Central memory CD8-positive, alpha-beta T cell (primary cell): ENCODE measurements around the gene TAX1BP3.

Source experiments
- ATAC-seq: fragments of 150-1000 bp; cut with Tn5 transposase; replicated peaks from 2 replicates; pipeline ENCODE4 v1.10.0; 2022; ENCODE audit warnings: mild to moderate bottlenecking, moderate FRiP score, moderate number of reproducible peaks; ENCODE audit not compliant: poor library complexity, severe bottlenecking; ENCODE audit errors: extremely low read depth
- DNase-seq, 2 donors: peaks; one replicate each; pipeline ENCODE4 v3.0.0; 2021; ENCODE audit warnings: low spot score in 2 of 2
- H3K27ac Mint-ChIP-seq: one replicate; pipeline ENCODE4 v1.8.0; 2022; ENCODE audit warnings: low read depth, mild to moderate bottlenecking, moderate library complexity, mixed read lengths
- H3K27me3 Mint-ChIP-seq: one replicate; pipeline ENCODE4 v1.8.0; 2022; ENCODE audit warnings: mixed read lengths
- H3K36me3 Mint-ChIP-seq: one replicate; pipeline ENCODE4 v1.8.0; 2022; ENCODE audit warnings: mild to moderate bottlenecking, moderate library complexity, mixed read lengths; ENCODE audit not compliant: insufficient read depth
- H3K4me1 Mint-ChIP-seq: one replicate; pipeline ENCODE4 v1.8.0; 2022; ENCODE audit warnings: mixed read lengths
- H3K4me3 Mint-ChIP-seq: one replicate; pipeline ENCODE4 v1.8.0; 2022; ENCODE audit warnings: mild to moderate bottlenecking, moderate library complexity, mixed read lengths
- H3K9me3 Mint-ChIP-seq: one replicate; pipeline ENCODE4 v1.8.0; 2022; ENCODE audit warnings: mixed read lengths

Gene TAX1BP3

DNA sequence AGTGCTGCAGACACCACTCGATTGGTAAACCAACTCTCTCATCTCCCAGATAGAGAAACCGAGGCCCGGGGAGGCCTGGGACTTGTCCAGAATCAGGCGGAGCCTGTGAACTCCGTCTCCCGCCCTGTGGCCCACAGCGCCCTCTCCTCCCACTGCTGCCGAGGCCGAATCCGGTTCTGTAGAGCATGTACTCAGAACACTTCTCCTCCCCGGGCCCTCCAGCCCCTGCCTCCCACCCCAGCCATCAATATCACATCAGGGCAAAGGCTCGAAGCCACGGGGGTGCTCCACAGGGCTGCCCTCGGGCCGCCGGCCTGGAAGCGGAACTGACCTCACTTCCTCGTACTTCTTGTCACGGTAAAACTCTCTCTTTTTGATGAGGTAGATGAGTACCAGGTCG, 13.2 kb upstream of the TAX1BP3 start:
- Mint-ChIP-seq H3K9me3 (no peaks in the 10 kb centered on the region), H3K4me3 (no peak overlapping the region)

DNA sequence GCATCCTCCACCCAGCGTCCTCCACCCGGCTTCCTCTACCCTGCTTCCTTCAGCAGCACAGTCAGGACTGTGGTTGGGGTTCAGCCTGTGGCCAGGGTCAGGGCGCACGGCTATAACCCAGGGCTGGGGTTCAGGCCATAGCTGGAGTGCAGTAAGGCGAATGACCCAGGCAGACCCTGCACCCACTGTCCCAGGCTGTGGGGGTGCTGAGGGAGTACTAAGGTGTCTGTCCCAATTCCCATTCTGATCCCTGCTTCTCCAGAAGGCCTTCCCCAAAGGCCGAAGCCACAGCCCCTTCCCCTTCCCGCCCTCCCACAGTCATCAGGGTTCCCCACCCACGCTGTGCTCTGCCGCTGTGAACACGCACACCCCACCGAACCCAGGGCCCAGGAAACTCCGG, 12.7 kb upstream of the TAX1BP3 start:
- H3K36me3 Mint-ChIP-seq, result peaks cover 11% of the 10 kb centered on the region
- no peak overlapping the region for H3K27ac Mint-ChIP-seq
- H3K4me1 Mint-ChIP-seq, result peaks cover 11% of the 10 kb centered on the region
- no peak for ATAC-seq
- no peak overlapping the region for H3K4me3 Mint-ChIP-seq
- no peaks in the 10 kb centered on the region for H3K27me3 Mint-ChIP-seq
- H3K9me3 Mint-ChIP-seq, result no peaks in the 10 kb centered on the region
- no peak for DNase-seq

More for the DNA sequence above, 13.2 kb upstream of the TAX1BP3 start:
- Mint-ChIP-seq H3K36me3 (peaks cover 11% of the 10 kb centered on the region), H3K27me3 (no peaks in the 10 kb centered on the region), H3K27ac (no peak overlapping the region), H3K4me1 (peaks cover 11% of the 10 kb centered on the region)
- ATAC-seq (no peak), DNase-seq (no peak)

DNA sequence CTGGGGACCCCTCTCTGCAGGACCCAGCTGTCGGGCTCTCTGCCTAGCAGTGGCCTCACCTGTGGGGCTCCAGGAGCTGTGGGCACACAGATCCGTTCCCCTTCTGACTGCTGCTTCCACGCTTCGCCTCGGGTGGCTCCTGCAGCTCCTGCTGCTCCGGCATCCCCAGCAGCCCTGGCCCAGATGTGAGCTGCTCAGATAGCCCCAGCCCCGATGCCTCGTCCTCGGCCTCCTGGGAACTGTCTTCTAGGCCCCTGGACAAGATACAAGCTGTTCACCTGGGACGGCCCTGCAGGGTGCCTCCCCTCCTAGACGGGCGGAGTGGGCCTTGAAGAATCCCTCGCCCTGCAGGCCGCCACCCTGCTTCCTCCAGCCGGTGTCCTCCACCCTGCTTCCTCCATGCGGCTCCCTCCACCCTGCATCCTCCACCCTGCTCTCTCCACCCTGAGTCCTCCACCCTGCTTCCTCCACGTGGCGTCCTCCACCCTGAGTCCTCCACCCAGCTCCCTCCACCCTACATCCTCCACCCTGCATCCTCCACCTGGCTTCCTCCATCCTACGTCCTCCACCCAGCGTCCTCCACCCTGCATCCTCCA, 11.3 kb upstream of the TAX1BP3 start:
- Mint-ChIP-seq H3K4me1 (peaks cover 11% of the 10 kb centered on the region), H3K27me3 (no peaks in the 10 kb centered on the region), H3K36me3 (peaks cover 5% of the 10 kb centered on the region), H3K27ac (no peak overlapping the region), H3K9me3 (no peaks in the 10 kb centered on the region), H3K4me3 (no peak overlapping the region)
- no peak for ATAC-seq
- DNase-seq, result no peak

DNA sequence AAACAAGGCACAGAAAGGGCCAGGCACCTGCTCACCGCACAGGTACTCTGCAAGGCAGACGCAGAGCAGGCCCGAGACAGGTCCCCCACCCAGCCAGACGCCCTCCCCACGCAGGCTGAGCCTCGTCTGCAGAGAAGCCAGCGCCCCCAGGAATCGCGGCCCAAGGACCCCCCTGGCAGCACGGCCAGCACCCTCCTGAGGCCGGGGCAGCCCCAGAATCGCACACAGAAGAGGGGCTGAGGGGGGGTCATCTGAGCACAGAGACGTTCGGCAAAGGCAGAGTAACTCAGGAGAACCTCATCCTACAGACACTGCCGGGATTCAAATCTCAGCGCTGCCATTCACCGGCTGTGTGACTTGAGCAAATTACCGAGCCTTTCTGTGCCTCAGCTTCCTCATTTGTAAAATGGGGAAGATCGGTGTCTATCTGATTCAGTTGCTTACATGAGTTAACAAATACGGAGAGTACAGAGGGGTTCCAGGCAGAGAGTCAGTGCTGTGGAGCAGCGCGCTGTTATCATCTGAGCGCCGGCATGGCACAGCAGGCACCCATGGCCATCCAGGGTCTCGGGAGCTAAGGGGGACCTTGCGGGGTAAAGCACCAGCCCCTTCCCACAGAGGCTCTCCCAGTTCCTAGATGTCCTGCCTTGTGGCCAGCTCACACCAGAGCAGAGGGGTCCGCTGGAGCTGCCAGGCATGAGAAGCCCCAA, 10.6 kb upstream of the TAX1BP3 start:
- Mint-ChIP-seq H3K27ac (no peak overlapping the region), H3K27me3 (no peaks in the 10 kb centered on the region), H3K36me3 (peaks cover 5% of the 10 kb centered on the region), H3K9me3 (no peaks in the 10 kb centered on the region), H3K4me3 (no peak overlapping the region), H3K4me1 (peaks cover 11% of the 10 kb centered on the region)
- ATAC-seq (no peak), DNase-seq (no peak)

DNA sequence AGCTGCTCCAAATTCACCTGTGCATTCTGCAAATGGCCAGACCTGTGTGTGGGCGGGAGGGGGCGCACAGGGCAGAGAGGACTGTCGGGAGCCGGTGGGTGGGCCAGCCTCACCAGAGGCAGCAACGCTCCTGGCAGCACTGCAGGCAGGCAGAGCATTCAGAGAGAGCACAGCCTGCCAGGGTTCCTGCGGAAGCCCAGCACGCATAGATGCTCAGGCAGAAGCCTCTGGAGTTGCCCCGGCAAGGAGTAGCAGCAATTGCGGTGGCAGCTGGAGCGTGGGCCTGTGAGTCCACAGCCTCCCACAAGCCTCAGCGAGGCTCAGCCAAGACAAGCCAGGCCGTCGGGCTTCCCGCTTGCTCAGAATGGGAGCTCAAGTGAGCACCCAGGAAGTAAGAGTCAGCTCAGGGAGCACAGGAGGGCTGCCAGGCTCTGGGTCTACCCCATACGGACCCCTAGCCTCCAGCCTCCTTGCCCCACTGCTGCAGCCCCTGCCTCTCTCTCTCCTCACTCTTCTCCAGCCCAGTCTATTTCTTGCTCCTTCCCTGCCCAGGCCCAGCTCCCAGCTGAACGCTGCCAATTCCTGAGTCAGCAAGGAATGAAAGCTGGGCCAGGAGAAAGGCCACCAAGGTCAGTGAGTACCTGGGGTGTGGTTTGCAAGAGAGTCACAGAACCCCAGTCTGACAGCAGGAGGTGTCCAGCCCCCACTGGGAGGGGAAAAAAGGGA, 9.9 kb upstream of the TAX1BP3 start:
- Mint-ChIP-seq H3K4me1 (peaks cover 9% of the 10 kb centered on the region), H3K27ac (no peak overlapping the region)

DNA sequence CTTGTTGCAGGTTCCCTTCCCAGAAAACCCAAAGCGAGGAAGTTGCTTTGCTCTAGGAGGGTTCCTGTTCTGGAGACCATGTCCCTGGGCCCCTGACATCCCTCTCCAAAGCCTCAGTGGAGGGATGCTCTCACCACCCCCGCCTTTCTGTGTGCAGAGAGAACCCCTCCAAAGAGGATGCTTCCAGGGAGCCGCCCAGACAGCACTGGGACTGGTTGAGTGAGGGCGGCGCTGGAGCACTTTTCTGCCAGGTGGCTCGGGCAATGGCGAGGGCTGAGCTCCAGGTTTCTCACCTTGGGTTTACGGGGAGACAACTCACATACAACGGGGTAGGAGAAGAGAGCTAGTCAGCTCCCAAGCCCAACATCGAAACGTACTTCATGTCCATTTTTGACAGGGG, 7.5 kb upstream of the TAX1BP3 start:
- Mint-ChIP-seq H3K27me3 (no peaks in the 10 kb centered on the region), H3K36me3 (peaks cover 5% of the 10 kb centered on the region), H3K9me3 (no peaks in the 10 kb centered on the region), H3K27ac (no peak overlapping the region), H3K4me1 (peaks cover 6% of the 10 kb centered on the region), H3K4me3 (no peak overlapping the region)
- no peak for DNase-seq
- ATAC-seq, result no peak

More for the DNA sequence above, 9.9 kb upstream of the TAX1BP3 start:
- Mint-ChIP-seq H3K27me3 (no peaks in the 10 kb centered on the region), H3K9me3 (no peaks in the 10 kb centered on the region), H3K36me3 (peaks cover 5% of the 10 kb centered on the region), H3K4me3 (no peak overlapping the region)
- DNase-seq (no peak), ATAC-seq (no peak)

DNA sequence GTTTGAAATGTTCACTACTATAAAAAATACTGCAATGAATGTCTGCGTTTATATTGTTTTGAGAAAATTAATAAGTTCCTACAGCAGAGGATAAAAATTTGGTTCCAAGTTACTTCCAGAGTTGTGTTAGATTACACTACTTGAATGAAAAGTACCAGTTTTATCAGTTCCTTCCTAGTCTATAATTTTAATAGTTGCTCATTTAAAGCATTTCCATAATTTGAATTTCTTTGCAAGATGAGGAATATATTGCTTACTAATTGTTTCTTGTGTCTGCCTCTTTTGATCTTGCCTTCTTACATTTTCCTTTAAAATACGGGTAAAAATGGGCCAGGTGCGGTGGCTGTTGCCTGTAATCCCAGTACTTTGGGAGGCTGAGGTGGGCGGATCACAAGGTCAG, 4.2 kb upstream of the TAX1BP3 start:
- peaks cover 19% of the 10 kb centered on the region for H3K4me1 Mint-ChIP-seq
- no peaks in the 10 kb centered on the region for H3K27me3 Mint-ChIP-seq
- ATAC-seq (no peak), DNase-seq (no peak)
- peaks cover 9% of the 10 kb centered on the region for H3K36me3 Mint-ChIP-seq
- no peak overlapping the region for H3K27ac Mint-ChIP-seq
- no peak overlapping the region for H3K4me3 Mint-ChIP-seq
- no peaks in the 10 kb centered on the region for H3K9me3 Mint-ChIP-seq

DNA sequence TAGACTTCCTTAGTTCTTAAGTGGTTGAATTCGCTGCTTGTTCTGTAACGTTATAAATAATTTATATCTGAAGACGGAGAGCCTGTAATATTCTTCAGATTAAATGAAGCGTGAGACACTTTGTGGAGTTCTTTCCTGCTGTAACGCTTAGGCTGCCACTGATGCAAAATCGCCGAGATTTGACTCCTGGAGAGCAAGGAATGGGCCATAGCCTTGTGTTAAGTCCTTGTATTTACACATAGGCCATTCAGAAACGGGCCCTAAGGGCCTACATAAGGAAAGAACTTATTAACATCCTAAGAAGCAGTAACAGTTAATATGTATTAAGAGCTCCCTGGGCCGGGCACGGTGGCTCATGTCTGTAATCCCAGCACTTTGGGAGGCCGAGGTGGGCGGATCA, 1.2 kb upstream of the TAX1BP3 start:
- Mint-ChIP-seq H3K4me1 (peaks cover 22% of the 10 kb centered on the region), H3K27ac (peak overlapping the region; percentile 95), H3K9me3 (no peaks in the 10 kb centered on the region), H3K36me3 (peaks cover 14% of the 10 kb centered on the region), H3K27me3 (no peaks in the 10 kb centered on the region), H3K4me3 (peak overlapping the region; percentile 95)
- DNase-seq, result no peak
- no peak for ATAC-seq

DNA sequence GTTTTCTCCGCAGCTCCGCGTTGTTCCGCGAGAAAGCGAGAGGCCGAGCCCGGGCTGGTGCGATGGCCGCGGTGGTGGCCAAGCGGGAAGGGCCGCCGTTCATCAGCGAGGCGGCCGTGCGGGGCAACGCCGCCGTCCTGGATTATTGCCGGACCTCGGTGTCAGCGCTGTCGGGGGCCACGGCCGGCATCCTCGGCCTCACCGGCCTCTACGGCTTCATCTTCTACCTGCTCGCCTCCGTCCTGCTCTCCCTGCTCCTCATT, 638 bp upstream of the TAX1BP3 start:
- Mint-ChIP-seq H3K9me3 (no peaks in the 10 kb centered on the region), H3K27ac (peak overlapping the region; percentile 95), H3K36me3 (peaks cover 15% of the 10 kb centered on the region), H3K27me3 (no peaks in the 10 kb centered on the region), H3K4me1 (peaks cover 22% of the 10 kb centered on the region), H3K4me3 (peak overlapping the region; percentile 95)
- DNase-seq (no peak), ATAC-seq (no peak)

DNA sequence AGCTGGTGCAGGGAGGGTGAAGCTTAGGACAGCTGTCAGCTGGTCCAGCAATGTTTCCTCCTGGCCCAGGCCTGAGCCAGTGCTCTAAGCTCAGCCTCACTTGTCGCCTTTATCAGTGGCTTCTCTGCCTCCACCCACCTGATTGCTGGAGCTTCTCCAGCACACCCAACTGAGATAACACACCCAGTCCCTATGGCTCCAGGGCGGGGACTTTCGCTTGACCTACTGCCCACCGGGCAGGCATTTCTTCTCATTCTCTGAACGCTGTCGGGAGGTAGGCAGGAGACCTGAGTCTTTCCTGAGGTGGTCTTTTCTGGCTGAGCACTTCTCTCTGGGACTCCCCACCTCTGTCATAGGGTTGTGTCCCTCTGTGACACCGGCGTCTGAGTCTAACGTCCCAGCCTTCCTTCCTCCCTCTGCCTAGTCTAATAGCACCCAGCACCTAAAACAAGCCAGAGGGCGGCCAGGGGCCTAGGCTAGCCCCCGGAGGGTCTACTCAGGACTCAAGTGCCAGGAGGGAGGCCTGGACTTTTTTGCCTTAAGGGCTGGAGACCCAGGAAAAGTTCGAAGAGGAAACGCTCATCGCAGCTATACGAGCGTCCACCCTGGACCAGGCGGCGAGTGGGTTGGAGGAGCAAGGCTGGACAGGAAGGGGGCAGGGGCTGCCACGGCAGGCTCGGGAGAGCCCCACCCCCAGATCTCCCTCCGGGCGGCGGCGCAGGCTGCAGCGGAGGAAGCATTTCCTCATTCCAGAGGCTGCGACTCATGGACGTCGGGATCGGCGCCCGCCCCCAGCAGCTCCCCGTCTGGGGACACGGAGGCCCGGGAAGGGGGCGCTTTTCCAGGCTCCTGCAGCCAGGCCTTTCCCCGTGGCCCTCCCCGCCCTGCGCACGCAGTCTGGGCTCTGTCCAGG, 756 bp downstream of the TAX1BP3 start:
- no peak for DNase-seq

DNA sequence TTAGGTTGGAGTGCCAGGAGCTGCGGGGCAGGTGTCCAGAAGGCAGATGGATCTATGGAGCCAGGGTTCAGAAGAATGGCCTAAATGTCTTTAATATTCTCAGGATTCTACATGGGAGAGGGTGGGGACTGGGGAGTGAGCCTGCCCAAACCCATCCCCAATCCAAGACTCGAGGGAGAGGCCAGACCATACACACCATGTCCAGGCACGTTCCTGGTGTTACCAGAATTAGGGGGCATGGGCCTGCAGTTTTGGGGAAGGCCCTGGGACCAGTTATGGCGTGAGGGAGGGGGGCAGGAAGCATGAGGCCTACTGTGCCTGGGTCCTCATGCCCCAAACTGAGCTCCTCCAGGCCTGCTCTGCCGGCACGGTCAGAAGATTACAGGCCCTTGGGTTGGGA, 1.9 kb downstream of the TAX1BP3 start:
- ATAC-seq (no peak), DNase-seq (no peak)
- no peaks in the 10 kb centered on the region for H3K27me3 Mint-ChIP-seq
- no peaks in the 10 kb centered on the region for H3K9me3 Mint-ChIP-seq
- peaks cover 15% of the 10 kb centered on the region for H3K36me3 Mint-ChIP-seq
- peak overlapping the region; percentile 75 for H3K27ac Mint-ChIP-seq
- peaks cover 19% of the 10 kb centered on the region for H3K4me1 Mint-ChIP-seq
- peak overlapping the region; percentile 95 for H3K4me3 Mint-ChIP-seq

More for the DNA sequence above, 756 bp downstream of the TAX1BP3 start:
- peak overlapping the region; percentile 95 for H3K4me3 Mint-ChIP-seq
- peaks cover 15% of the 10 kb centered on the region for H3K36me3 Mint-ChIP-seq
- H3K27ac Mint-ChIP-seq, result peak overlapping the region; percentile 95
- H3K27me3 Mint-ChIP-seq, result no peaks in the 10 kb centered on the region
- no peaks in the 10 kb centered on the region for H3K9me3 Mint-ChIP-seq
- H3K4me1 Mint-ChIP-seq, result peaks cover 22% of the 10 kb centered on the region
- peak; percentile 5 for ATAC-seq

DNA sequence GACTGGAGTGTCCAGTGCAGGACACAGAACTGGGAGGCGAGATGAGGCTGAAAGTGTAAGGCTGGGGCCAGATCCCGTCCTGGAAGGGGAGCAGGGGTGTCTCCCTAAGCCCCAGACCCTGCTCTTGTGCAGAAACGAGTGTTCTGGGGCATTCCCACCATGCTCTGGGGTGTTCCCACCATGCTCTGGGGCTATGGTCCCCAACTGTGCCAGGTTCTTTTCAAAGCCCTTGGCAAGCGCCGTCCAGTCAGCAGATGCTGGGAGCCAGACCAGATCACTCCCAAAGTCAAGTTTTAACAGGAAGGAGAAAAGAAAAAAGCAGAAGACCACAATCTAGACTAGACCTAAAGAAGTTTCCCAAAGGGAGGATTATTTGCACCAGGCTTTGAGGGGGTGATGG, 2.5 kb downstream of the TAX1BP3 start:
- ATAC-seq (no peak), DNase-seq (no peak)
- Mint-ChIP-seq H3K27ac (peak overlapping the region; percentile 75), H3K9me3 (no peaks in the 10 kb centered on the region), H3K4me1 (peaks cover 17% of the 10 kb centered on the region), H3K27me3 (no peaks in the 10 kb centered on the region), H3K36me3 (peaks cover 15% of the 10 kb centered on the region), H3K4me3 (peak overlapping the region; percentile 95)
